Kidney (tissue), 14 donors: ENCODE results near the gene APOLD1. TPM values are rescaled to one million over a fixed set of nuclear protein-coding genes. Genes with fewer than 3 reads are reported as not detected.

Experiments
- DNase-seq, 5 donors: peaks; one replicate each; pipeline ENCODE4 v3.0.0-alpha.2; 2013 to 2020
- FAIRE-seq: peaks from 2 replicates; lab custom pipeline; 2012; peaks lifted over from hg19 to GRCh38; lab: Jason Lieb, UNC
- H3K27ac ChIP-seq, 2 donors: one replicate each; pipeline ENCODE4 v1.7.0; 2013; ENCODE audit warnings: low read depth in 2 of 2, low read length in 2 of 2, inconsistent platforms in 1 of 2
- H3K27me3 ChIP-seq: one replicate; pipeline ENCODE4 v1.7.1; 2013; ENCODE audit warnings: low read length, inconsistent platforms; ENCODE audit not compliant: control insufficient read depth, insufficient read depth
- H3K36me3 ChIP-seq, 3 donors: one replicate each; pipeline versions ENCODE4 v1.7.0 to v1.7.1; 2013; ENCODE audit warnings: low read length in 3 of 3, control low read depth in 1 of 3, inconsistent platforms in 1 of 3; ENCODE audit not compliant: insufficient read depth in 3 of 3, control insufficient read depth in 2 of 3
- H3K4me1 ChIP-seq, 3 donors: one replicate each; pipeline versions ENCODE4 v1.7.0 to v1.7.1; 2013; ENCODE audit warnings: low read length in 3 of 3, inconsistent platforms in 1 of 3, low read depth in 1 of 3; ENCODE audit not compliant: control insufficient read depth in 2 of 3, insufficient read depth in 2 of 3
- H3K4me3 ChIP-seq, 3 donors: one replicate each; pipeline versions ENCODE4 v1.7.0 to v1.8.1; 2013; ENCODE audit warnings: low read length in 3 of 3, control low read depth in 1 of 3, inconsistent platforms in 1 of 3
- H3K9ac ChIP-seq, 3 donors: one replicate each; pipeline versions ENCODE4 v1.7.0 to v1.7.1; 2013; ENCODE audit warnings: low read length in 3 of 3, control low read depth in 1 of 3, inconsistent platforms in 1 of 3
- H3K9me3 ChIP-seq, 3 donors: one replicate each; pipeline versions ENCODE4 v1.7.0 to v1.7.1; 2013; ENCODE audit warnings: low read length in 3 of 3, control low read depth in 1 of 3, inconsistent platforms in 1 of 3; ENCODE audit not compliant: control insufficient read depth in 2 of 3, insufficient read depth in 1 of 3
- CTCF ChIP-seq: IDR thresholded peaks from 3 replicates; pipeline ENCODE4 v1.5.1; 2012; ENCODE audit warnings: mild to moderate bottlenecking, moderate library complexity, borderline replicate concordance; ENCODE audit not compliant: insufficient read depth; ENCODE audit errors: extremely low read depth
- intact Hi-C: fragments of 100-400 bp; cut with DNase I; formaldehyde crosslinking; loops from one replicate; pipeline ENCODE4 v1.11.1; 2022
- polyA plus RNA-seq: library from polyadenylated mRNA; stranded (reverse); fragments of 350-450 nt; fragmentation: Illumina TruSeq; extraction: RNeasy Lipid Tissue Mini Kit (QIAGEN cat#74804); gene quantifications from one replicate; pipeline ENCODE4 v1.2.3, GENCODE V29; 2014; ENCODE audit warnings: low read depth, low replicate concordance; ENCODE audit not compliant: insufficient read depth
- total RNA-seq: library from RNA; stranded (reverse); fragmentation: NEBNext Ultra II Directional; extraction: Animal tissue kit (Norgen Biotek cat#: 25700); gene quantifications from one replicate; pipeline ENCODE4 v1.2.1, GENCODE V29; 2021
- donor health status: control.
- donor health status: control.
- donor health status: control.
- donor health status: control.
- donor health status: control.
- donor health status: DM: yes; HTN: yes; CAD: no.
- donor health status: Normal renal cell carcinoma (clear cell type).

The APOLD1 gene
- total and polyA plus RNA-seq, 2 donors from 2014 or later = 4.5 to 18.9 TPM

GRCh38 chr12:12812618-12813119 is 27.2 kb downstream of the APOLD1 start:
- no peaks in the 10 kb centered on the region for H3K27me3 ChIP-seq
- TF ChIP-seq CTCF = no peak
- no peak overlapping the region for H3K27ac ChIP-seq
- H3K9me3 ChIP-seq = no peaks in the 10 kb centered on the region
- H3K4me1 ChIP-seq = peaks cover 4 to 10% (median 5%) of the 10 kb centered on the region in 3 donors
- H3K9ac ChIP-seq = no peak overlapping the region
- DNase-seq (peak in 1 of 5 donors; percentile 59), FAIRE-seq (no peak)
- H3K36me3 ChIP-seq = peaks cover 0 to 11% (median 2%) of the 10 kb centered on the region in 3 donors
- intact Hi-C loops = no loop called here
- H3K4me3 ChIP-seq = peak overlapping the region in 1 of 3 donors; percentile 97

GRCh38 chr12:12813120-12814101 is 28.0 kb downstream of the APOLD1 start, which contains the start of gene DDX47:
DDX47 (plus strand) TSS chr12:12813346; CDS start chr12:12813368, 22 bp downstream.
- Histone ChIP-seq H3K9ac (peak within 1 kb of the TSS; percentile 66 to 95 (median 91)), H3K27me3 (no peaks in the 10 kb centered on the region), H3K4me3 (peak within 1 kb of the TSS; percentile 82 to 97 (median 97)), H3K9me3 (no peaks in the 10 kb centered on the region), H3K4me1 (peaks cover 4 to 10% (median 5%) of the 10 kb centered on the region in 3 donors), H3K27ac (peak within 1 kb of the TSS in 1 of 2 donors; percentile 37), H3K36me3 (peaks cover 0 to 11% (median 2%) of the 10 kb centered on the region in 3 donors)
- DNase-seq (peak; percentile 96 to 97 (median 96)), FAIRE-seq (no peak)
- peak; percentile 93 for TF ChIP-seq CTCF
- intact Hi-C loops = no loop called here

GRCh38 chr12:12817616-12818015 is 32.2 kb downstream of the APOLD1 start:
- Histone ChIP-seq H3K36me3 (peaks cover 3 to 29% (median 6%) of the 10 kb centered on the region in 3 donors), H3K4me3 (no peak overlapping the region), H3K27ac (no peak overlapping the region), H3K9me3 (no peaks in the 10 kb centered on the region), H3K9ac (no peak overlapping the region), H3K4me1 (peaks cover 4 to 10% (median 5%) of the 10 kb centered on the region in 3 donors), H3K27me3 (no peaks in the 10 kb centered on the region)
- intact Hi-C loops = no loop called here
- no peak for TF ChIP-seq CTCF
- FAIRE-seq (no peak), DNase-seq (no peak)
